NK-92 (cell line): Measurements from ENCODE around the gene TIGAR.

Source experiments
- DNase-seq: peaks from one replicate; lab custom pipeline; 2025; ENCODE audit not compliant: unreplicated experiment; lab: John Stamatoyannopoulos, UW

Gene TIGAR

DNA sequence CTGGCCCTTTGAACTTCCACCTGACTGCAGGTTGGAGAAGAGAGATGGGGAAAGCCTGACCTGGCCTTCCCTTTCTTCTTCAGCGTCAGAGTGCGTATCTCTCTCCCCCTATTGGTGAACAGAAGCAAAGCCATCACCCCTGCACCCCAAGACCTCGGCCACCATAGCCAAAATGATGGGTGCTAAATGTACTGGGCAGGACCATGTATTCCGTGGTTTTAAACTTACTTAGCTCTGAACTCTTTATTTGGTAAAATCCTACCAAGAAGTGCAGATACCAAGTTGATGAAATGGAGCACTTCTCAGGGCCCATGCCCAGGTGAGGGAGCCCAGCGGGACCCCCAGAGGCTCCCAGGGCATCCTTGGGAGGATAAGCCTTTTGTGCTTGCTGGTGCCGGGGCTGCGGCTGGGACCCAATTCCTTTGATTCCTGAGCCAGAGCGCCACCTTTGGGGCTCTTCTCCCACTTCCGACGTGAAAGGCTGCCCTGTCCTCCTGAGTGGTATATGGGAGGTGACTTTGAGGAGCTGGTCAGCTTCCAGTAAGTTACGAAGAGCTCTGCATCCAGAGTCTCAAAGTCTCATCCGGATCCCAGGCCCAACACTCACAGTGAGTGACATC is 38.0 kb upstream of the TIGAR start:
- DNase-seq, result no peak

DNA sequence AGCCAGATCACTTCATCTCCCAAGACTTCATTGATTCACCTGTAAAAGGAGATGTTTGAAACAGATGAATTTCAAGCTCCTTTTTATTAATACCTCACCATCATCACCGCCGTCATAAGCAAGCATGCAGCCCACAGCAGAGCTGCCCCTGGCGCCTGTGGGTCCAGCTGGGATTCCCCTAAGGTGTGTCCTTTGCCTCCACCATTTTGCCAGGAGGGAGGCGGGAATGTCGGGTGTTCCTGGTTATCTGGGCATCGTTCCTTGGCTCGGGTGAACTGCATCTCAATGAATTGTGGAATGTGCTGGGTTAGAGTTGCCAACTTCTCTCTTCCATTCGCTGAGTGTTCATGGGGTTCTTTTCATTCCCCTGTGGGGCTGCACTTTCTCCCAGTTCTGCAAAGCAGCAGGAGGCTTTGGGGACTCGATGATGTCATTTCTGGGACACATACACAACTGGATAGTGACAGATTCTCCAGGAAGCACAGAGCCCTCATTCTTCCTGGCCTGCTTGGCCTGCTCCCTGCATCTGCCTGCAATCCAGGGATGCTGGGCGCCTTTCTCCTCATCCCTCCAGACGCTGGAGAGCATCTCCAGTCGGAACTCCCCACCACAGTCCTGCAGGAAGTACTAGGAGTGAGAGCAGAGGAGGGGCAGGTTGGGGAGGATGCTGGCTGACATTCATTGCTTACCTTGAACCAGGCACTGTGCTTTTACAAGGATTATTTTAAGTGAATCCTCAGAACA is 37.3 kb upstream of the TIGAR start:
- DNase-seq, result no peak

DNA sequence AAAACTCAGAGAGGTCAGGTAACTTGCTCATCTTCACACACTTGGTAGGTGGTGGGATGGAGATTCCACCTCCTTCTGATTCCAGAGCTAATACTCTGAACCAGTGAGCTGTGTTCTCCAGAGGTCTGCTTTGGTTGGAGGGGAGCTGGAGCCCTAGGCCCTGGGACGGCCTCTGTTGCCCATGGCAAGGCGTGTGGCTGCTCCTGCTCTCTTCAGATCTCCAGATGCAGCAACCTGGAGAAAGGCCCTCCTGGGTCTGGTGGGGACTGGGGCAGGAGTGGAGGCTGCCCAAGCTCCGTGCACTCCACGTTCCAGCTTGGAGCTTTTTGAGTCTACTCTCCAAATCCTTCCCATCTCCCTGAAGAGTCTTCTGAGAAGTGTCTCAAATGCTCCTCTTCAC is 36.7 kb upstream of the TIGAR start:
- no peak for DNase-seq

DNA sequence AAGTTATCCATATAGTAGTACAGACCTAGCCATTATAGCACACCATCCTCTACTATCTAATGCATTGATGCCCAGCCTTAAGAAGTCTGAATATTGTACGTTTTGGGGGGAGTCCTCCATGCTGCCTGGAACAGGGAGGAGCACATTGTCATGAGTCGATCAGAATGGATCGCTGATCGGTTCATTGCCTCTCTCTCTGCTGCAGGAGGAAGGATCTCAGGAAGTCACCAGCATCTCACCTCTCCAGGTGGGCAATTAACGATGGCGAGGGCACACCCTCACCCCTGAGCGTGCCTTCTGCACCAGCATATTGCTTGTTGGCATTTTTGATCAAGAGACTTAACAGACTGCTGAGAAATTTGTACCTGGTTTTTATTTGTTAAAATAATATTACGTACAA is 35.9 kb upstream of the TIGAR start:
- no peak for DNase-seq

DNA sequence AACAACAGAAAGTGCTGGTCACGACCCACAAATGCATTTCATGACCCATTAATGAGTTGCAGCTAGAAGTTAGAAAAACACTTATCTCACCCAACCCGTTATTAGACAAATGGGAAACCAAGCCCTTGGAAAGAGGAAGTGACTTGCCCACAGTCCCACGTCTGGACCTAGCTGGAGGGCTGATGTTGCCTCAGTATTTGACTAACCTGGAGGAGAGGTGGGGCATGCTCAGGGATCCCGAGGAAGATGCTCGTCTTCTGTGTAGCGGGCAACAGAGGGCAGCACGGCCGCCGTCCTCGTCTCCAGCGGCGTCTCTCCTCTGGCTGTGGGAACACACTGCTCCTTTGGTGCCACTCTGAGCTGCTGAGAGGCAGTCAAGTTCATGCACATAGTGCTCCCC is 34.8 kb upstream of the TIGAR start:
- no peak for DNase-seq

DNA sequence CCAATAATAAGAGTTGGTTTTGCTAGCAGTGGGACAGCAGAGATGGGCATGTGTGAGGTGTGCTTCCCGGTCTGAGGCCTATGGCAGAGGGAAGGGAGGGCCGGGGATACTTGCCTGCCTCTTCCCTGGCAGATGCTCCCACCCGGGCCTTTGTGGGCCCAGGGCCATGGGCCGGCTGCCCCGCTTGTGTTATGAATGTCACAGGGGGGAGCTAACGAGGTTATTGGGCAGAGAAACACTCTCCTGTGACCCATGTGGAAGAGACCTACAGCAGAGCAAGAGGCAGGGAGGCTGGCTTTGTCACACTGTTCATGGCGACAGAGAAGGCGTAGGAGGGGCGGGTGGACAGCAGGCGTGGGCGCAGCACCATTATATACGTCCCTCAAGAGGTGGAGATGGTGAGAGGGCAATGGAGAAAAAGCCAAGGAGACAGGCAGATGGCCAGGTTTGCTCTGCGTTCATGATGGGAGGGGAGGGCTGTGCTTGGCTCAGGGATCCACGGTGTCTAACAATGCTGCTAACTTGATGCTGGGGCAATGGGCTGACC is 34.2 kb upstream of the TIGAR start:
- DNase-seq, result no peak

DNA sequence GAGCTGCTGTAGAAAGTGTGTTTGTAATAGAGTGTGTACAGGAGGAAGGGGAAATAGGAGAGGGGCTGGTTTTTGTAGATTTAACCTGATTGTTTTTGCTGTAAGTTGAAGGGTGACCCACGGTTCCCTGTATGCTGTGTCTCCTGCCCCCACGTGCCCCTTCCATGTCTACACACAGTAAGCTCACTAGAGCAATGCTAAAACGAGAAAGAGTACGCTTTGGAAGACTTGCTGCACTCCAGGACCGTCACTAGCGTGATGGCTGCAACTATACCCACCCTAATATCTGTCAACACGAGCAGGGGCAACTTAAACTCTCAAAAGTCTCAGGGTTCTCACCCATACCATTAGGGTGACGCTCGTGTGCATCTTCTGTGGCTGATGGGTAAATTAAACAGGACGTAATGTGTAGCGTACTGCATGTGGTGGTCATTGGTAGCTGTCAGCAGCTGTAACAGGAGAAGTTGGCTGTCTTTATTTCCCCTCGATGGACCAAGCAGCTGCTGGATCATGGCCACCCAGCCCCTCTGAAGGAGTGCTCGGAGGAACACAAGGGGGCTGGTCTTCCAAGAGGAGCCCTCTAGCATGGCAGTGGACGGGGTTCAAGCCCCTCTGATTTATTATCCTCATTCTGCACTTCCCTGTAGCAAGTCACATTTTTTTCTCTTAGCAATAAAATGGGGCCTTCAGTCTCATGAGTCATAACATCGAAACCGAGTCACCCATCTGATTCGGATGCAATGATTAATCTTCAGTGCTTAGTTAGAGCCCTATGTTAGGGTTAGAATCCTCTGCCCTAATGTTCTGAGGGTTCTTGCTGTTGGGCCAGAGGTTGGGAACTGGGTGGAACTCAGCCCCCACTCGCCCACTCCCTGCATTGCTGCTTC is 33.4 kb upstream of the TIGAR start:
- no peak for DNase-seq

DNA sequence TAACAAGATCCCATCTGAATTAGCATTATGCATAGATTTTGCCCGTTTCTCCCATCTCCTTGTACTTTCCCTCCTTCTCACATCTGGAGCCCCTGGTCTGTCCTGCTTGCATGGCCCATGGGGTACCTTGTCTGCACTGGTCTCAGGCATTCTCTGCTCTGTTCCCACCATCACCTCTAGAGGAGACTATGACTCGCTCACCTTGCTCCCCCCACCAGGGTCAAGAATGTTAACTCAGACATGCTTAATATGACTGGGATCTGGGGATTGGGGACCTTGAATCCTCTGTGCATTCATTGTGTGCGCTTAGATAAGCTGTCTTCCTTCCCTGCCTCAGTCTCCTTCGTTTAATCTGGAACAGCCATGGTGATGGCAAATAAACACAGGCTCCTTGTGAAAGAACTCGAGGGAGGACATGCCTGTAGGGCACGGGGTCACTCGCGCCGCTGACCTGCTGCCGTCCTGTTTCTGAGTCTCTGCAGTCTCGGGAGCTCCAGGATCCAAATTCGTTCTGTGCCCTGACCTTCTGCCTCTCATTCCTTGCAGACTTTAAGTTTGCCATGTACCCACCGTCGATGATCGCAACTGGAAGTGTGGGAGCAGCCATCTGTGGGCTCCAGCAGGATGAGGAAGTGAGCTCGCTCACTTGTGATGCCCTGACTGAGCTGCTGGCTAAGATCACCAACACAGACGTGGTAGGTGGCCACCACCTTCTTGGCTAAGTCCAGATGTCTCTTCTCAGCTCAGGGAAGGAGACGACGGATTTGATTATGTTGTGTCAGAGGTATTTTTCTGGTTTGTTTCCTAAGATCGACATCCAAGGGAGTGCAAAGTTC is 32.5 kb upstream of the TIGAR start:
- no peak for DNase-seq

DNA sequence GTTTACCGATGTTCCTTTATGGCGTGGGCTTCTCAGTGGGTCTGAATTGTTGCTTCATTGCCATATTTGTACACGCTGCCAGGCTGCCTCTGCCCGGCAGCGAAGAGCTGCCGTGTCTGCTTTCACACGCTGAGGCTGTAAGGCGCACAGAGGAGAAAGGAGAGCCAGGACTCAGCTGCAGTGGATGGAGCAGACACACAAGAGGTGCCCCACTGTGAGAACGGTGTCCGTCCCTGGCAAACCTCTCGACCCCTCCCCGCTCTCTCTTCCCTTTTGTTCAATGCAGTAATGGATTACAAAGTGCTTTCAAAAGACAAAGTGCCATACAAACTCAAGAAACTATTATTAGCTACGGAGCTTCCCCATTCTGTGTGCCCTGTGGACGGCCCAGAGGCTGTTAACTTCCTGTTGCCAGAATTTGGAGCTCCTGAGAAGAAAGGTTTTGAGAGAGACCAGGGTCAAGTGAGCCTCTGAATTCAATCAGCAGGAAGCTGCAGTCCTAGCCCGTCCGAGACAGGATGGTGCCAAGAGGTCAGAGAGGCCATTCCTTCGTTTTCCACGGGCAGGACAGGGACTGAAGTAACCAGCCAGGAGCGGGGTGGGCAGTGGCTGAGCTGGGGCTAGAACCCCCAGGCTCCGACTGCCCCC is 31.7 kb upstream of the TIGAR start:
- no peak for DNase-seq

DNA sequence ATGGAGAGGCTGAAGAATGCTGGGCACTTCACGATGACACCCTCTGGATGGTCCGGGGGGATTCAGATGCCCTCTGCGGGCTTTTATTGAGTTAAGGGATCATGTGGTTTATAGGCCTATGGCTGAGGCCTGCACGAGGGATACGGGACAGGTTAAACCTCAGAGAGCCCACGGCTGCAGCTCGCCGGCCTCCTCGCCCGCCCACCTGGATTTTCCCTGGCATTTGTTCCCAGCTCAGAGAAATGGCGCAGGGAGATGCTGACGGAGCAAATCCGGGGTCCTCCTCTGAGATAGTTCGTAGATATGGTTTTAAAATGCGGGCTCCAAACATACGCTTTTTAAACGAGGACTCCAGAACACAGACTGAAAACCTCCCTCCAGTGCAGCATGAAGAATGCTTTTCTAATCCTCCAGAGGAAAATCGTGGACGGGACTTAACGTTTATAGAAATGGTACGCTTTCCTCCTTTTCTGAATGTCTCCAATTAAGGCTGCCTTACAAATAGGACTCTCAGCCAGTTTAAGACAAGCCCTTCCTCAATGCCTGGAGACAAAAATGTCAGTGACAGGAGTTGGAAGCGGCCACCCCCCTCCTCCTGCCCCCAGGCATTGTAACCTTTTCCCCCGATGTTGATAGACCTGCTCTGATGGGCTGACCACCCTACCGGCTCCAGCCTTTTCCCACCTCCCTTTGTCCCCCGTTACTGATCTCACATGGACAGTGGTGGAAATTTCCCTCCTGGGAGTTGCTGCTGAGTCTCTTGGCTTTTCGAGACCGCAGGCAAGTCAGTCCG is 30.8 kb upstream of the TIGAR start:
- DNase-seq, result no peak

DNA sequence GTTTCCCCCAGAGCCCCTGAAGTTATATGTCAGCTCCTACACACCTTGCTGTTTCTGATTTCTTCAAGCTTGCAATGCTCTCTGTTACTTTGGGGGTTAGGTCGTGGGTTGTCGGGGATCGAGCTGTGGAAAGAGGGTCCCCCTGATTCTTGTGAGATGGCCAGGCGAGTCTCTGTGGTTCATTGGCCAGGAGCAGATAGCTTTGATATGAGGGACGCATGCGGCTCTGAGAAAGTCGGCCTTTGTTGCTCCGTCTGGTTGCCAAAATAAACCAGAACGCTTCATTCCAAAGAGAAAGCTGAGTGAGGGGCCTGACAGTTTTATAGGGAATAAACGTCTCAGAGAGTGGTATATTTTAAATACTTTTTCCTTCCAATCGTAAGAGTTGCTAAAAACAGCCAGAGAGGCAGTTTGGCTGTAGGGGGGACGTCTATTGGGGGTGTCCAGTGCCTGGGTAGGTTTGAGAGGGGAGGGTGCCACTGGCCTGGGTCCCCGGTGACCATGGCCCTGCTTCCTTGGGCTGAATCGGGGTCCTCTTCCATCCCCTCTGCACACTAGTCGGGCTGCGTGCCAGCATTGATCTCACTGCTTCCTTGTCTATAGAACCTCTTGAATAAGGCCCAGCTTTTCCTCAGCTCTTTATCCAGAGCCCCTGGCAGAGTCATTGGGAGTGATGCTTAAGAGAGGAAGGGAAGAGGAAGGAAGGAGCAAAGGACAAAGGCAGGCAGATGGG is 28.5 kb upstream of the TIGAR start:
- DNase-seq, result no peak

DNA sequence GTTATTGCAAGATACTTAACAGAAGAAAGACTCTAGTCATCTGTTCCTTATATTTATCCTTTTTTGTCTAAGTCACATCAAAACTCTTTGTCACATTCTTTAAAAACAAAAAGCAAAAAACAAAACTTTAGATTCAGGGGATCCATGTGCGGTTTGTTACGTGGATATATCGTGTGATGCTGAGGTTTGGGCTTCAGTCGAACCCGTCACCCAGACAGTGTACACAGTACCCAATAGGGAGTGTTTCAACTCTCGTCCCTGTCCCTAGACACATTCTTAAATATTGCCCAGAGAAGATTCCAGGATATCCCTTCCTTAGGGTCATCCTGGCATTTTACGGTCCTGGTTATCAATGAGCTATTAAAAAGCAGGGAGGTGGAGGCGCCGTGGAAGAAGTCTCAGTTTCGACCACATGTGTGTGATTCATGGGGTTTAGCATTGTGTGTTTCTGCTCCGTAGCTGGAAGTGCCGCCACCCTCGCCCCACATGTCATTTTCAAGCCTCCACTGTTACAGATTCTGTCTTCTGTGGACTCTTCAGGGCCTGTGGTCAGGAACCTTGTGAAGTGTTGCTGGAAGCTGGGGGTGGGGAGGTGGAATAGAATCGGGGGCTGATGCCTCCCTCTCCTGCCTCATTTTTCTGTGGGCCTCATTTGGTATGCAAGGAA is 27.6 kb upstream of the TIGAR start:
- DNase-seq, result no peak

DNA sequence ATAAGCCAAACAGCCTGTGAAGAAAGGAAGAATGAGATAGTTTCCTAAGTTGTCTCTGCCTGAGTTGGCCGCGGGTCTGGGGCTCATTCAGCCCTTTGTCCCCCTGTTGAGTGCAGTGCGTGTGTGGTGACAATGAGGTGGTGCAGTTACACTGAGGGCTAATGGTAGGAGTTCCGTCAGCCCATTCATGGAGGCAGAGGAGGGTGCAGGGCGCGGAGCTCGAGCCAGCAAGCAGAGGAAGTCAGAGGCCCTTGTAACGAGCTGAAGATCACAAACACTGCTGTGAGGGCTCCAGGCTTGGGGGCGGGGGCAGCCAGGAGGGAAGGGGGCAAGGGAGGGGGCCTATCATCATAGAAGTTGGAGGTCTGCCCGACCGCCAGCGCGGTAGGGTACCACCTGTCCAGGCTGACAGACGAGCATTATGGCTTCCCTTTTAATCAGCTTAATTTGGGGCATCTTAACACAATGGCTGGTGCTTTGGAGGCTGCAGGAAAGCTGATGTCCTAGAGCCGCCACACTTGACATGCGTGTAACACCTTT is 27.0 kb upstream of the TIGAR start:
- DNase-seq, result no peak

DNA sequence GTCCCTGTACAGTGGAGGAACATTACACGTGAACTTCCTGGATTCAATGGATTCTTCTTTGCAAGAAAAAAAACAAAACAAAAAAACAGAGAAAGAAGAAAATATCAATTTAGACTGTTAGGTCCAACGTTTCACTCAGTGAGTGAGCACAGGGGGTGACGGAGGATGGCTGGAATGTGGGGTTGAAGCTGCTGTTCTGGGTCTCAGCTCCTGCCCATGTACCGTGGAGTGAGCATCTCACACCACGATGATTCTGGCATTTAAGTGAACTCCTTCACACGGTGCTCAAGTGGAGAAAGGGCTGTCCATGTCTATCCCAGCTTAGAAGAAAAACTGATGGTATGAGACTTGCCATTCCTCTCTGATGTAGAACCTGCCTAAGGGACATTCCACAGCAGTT is 24.3 kb upstream of the TIGAR start:
- no peak for DNase-seq

DNA sequence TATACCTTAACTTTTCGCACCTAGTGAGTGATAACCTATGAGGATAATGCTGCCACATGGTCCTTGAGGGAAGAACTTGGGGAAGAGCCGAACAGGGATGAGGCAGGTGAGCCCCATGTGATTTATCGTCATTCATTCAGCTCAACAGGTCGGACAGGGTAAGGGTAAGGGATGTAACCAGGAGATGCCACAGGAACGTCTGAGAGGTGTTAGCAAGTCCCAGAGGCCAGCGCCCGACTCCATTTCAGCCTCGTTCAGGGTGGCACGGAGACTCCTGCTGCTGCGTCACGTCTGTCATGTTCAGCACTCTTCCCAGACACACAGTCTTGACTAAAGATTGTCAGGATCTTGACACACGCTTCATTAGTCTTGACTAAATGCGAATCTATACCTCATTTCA is 23.4 kb upstream of the TIGAR start:
- no peak for DNase-seq

DNA sequence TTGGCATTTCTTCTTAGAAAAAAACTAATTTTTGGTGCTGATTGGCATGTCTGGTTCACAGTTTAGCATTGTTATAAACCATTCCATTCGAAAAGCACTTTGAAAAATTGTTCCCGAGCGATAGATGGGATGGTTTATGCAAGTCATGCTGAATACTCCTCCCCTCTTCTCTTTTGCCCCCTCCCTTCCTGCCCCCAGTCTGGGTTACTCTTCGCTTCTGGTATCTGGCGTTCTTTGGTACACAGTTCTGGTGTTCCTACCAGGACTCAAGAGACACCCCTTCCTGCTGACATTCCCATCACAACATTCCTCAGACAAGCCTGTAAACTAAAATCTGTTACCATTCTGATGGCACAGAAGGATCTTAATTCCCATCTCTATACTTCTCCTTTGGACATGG is 20.1 kb upstream of the TIGAR start:
- no peak for DNase-seq

DNA sequence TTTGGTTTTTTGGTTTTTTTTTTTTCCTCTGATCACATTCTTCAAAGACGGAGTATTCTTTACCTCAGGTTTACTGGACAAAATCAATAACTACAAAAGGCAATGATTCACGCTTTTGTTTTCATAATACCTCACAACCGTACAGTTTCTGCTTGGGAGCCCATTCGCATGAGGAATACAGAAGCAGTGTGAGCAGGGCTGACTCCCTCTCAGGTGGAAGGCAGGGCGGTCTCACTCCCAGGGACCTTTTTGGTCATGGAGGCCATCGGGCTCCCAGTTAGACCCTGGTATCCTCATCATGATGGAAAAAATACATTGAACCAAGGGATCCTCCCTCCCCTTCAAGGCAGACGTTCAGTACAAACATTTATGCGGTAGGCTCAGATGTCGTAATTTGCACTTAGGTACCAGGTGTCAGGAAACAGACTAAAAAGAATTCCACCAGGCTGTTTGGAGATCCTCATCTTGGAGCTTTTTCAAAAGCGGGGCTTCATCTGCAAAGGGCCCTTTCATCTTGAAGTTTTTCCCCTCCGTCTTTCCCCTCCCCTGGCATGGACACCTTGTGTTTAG is 19.0 kb upstream of the TIGAR start:
- DNase-seq, result peak; percentile 1

DNA sequence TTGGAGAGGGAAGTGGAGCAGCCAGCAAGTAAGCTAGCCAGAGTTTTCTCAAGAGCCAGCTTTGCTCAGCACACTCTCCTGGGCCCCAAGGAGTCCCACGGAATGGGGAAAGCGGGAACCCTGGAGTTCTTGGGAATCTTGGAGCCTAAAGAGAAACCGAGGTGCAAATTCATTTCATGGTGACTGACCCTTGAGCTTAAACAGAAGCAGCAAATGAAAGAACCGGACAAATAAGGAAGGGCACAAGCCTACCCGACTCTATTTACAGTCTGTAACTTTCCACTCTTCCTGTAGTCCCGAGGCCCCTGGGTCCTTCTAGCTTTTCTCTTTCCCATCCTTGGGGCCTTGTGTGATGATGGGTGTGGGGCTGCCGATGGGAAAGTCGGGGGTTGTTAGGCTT is 18.1 kb upstream of the TIGAR start:
- DNase-seq, result no peak
